HEK293 (cell line): Measurements from ENCODE around the gene CDX1.

Source experiments
- CTCF ChIP-seq: fragments of 450-650 bp; formaldehyde crosslinking; IDR thresholded peaks from 2 replicates; pipeline ENCODE4 v1.5.1; 2016; ENCODE audit warnings: missing biosample characterization, missing genetic modification characterization
- HOXA7 ChIP-seq: sonication (generic); formaldehyde crosslinking; IDR thresholded peaks from 2 replicates; pipeline ENCODE4 v1.8.1; 2022; ENCODE audit warnings: missing genetic modification reagents, borderline replicate concordance
- OSR2 ChIP-seq: fragments of 450-650 bp; formaldehyde crosslinking; IDR thresholded peaks from 2 replicates; pipeline ENCODE4 v1.5.1; 2016; ENCODE audit warnings: missing biosample characterization, missing genetic modification characterization
- REST ChIP-seq: fragments of 450-650 bp; formaldehyde crosslinking; IDR thresholded peaks from 2 replicates; pipeline ENCODE4 v1.5.1; 2016; ENCODE audit warnings: missing biosample characterization, missing genetic modification characterization
- SCRT2 ChIP-seq: fragments of 450-650 bp; formaldehyde crosslinking; IDR thresholded peaks from 2 replicates; pipeline ENCODE4 v1.5.1; 2016; ENCODE audit warnings: missing biosample characterization, missing genetic modification characterization
- SETDB1 ChIP-seq: IDR thresholded peaks from one replicate; pipeline ENCODE4 v1.6.1; 2017; ENCODE audit warnings: mild to moderate bottlenecking, low read length, moderate library complexity, mixed read lengths; ENCODE audit not compliant: insufficient read length
- TRIM28 ChIP-seq: IDR thresholded peaks from 2 replicates; pipeline ENCODE4 v1.6.1; 2011; ENCODE audit warnings: low read length, control low read depth, borderline replicate concordance
- ZBTB26 ChIP-seq: fragments of 450-650 bp; formaldehyde crosslinking; optimal IDR thresholded peaks from 2 replicates; pipeline ENCODE3; 2016; ENCODE audit warnings: missing biosample characterization, mild to moderate bottlenecking, missing genetic modification characterization
- ZBTB7A ChIP-seq: fragments of 450-650 bp; formaldehyde crosslinking; IDR thresholded peaks from 2 replicates; pipeline ENCODE4 v1.5.1; 2016; ENCODE audit warnings: low read depth, missing biosample characterization, missing genetic modification characterization
- ZIC2 ChIP-seq: fragments of 450-650 bp; formaldehyde crosslinking; IDR thresholded peaks from 2 replicates; pipeline ENCODE4 v1.5.1; 2016; ENCODE audit warnings: missing biosample characterization, missing genetic modification characterization
- ZNF10 ChIP-seq: fragments of 450-650 bp; formaldehyde crosslinking; IDR thresholded peaks from 2 replicates; pipeline ENCODE4 v1.5.1; 2017; ENCODE audit warnings: missing biosample characterization, missing genetic modification characterization
- ZNF114 ChIP-seq: fragments of 450-650 bp; formaldehyde crosslinking; IDR thresholded peaks from 2 replicates; pipeline ENCODE4 v1.5.0; 2017; ENCODE audit warnings: missing biosample characterization, missing genetic modification characterization
- ZNF132 ChIP-seq: fragments of 450-650 bp; formaldehyde crosslinking; IDR thresholded peaks from 2 replicates; pipeline ENCODE4 v1.5.1; 2017; ENCODE audit warnings: missing biosample characterization, missing genetic modification characterization, borderline replicate concordance
- ZNF184 ChIP-seq: fragments of 450-650 bp; IDR thresholded peaks from 2 replicates; pipeline ENCODE4 v1.5.1; 2018; ENCODE audit warnings: missing biosample characterization, mild to moderate bottlenecking, missing genetic modification characterization
- ZNF248 ChIP-seq: fragments of 450-650 bp; formaldehyde crosslinking; IDR thresholded peaks from 2 replicates; pipeline ENCODE4 v1.5.1; 2017; ENCODE audit warnings: missing biosample characterization, missing genetic modification characterization
- ZNF335 ChIP-seq: fragments of 450-650 bp; formaldehyde crosslinking; conservative IDR thresholded peaks from 2 replicates; pipeline ENCODE4 v1.5.1; 2016; ENCODE audit warnings: missing biosample characterization, missing genetic modification characterization
- ZNF341 ChIP-seq: fragments of 450-650 bp; formaldehyde crosslinking; IDR thresholded peaks from 2 replicates; pipeline ENCODE4; 2016; ENCODE audit warnings: low read depth, missing biosample characterization, missing genetic modification characterization
- ZNF350 ChIP-seq: fragments of 450-650 bp; formaldehyde crosslinking; IDR thresholded peaks from 2 replicates; pipeline ENCODE4 v1.5.0; 2017; ENCODE audit warnings: missing biosample characterization, mild to moderate bottlenecking, missing genetic modification characterization
- ZNF366 ChIP-seq: fragments of 450-650 bp; formaldehyde crosslinking; conservative IDR thresholded peaks from 2 replicates; pipeline ENCODE4 v1.5.1; 2016; ENCODE audit warnings: missing biosample characterization, missing genetic modification characterization
- ZNF416 ChIP-seq: fragments of 450-650 bp; formaldehyde crosslinking; IDR thresholded peaks from 2 replicates; pipeline ENCODE4 v1.5.1; 2016; ENCODE audit warnings: missing biosample characterization, missing genetic modification characterization
- ZNF423 ChIP-seq: fragments of 450-650 bp; formaldehyde crosslinking; IDR thresholded peaks from 2 replicates; pipeline ENCODE4 v1.5.1; 2016; ENCODE audit warnings: missing biosample characterization, missing genetic modification characterization
- ZNF473 ChIP-seq: fragments of 450-650 bp; formaldehyde crosslinking; IDR thresholded peaks from 2 replicates; pipeline ENCODE4 v1.5.1; 2017; ENCODE audit warnings: missing biosample characterization, missing genetic modification characterization
- ZNF518A ChIP-seq: fragments of 450-650 bp; formaldehyde crosslinking; conservative IDR thresholded peaks from 2 replicates; pipeline ENCODE4 v1.5.1; 2016; ENCODE audit warnings: low read depth, missing biosample characterization, missing genetic modification characterization
- ZNF544 ChIP-seq: fragments of 450-650 bp; formaldehyde crosslinking; IDR thresholded peaks from 2 replicates; pipeline ENCODE4 v1.5.0; 2017; ENCODE audit warnings: missing biosample characterization, missing genetic modification characterization
- ZNF561 ChIP-seq: fragments of 450-650 bp; IDR thresholded peaks from 2 replicates; pipeline ENCODE4 v1.5.1; 2018; ENCODE audit warnings: missing biosample characterization, missing genetic modification characterization, borderline replicate concordance
- ZNF571 ChIP-seq: fragments of 450-650 bp; formaldehyde crosslinking; IDR thresholded peaks from 2 replicates; pipeline ENCODE4 v1.5.0; 2017; ENCODE audit warnings: missing biosample characterization, missing genetic modification characterization
- ZNF629 ChIP-seq: fragments of 450-650 bp; formaldehyde crosslinking; IDR thresholded peaks from 2 replicates; pipeline ENCODE4 v1.5.1; 2017; ENCODE audit warnings: missing biosample characterization, missing genetic modification characterization
- ZNF704 ChIP-seq: fragments of 450-650 bp; formaldehyde crosslinking; IDR thresholded peaks from 2 replicates; pipeline ENCODE4 v1.5.1; 2016; ENCODE audit warnings: missing biosample characterization, missing genetic modification characterization
- ZNF837 ChIP-seq: fragments of 450-650 bp; formaldehyde crosslinking; IDR thresholded peaks from 2 replicates; pipeline ENCODE4 v1.5.1; 2016; ENCODE audit warnings: missing biosample characterization, missing genetic modification characterization

Gene CDX1

GRCh38 chr5:150162142-150162513 is 4.5 kb upstream of the CDX1 start (continued):
- TF ChIP-seq CTCF (tag by site-specific recombination) (no peak), ZNF366 (no peak), ZNF114 (tag by site-specific recombination) (no peak), ZNF837 (tag by site-specific recombination) (no peak), ZNF473 (no peak), ZNF248 (tag by site-specific recombination) (no peak), ZNF350 (tag by site-specific recombination) (no peak), ZBTB26 (no peak), ZNF184 (tag by site-specific recombination) (no peak), SETDB1 (no peak), ZNF423 (tag by site-specific recombination) (no peak), ZNF571 (no peak), TRIM28 (peak; percentile 79), OSR2 (tag by site-specific recombination) (peak; percentile 16; the same call in 1 of the 2 replicates), ZNF544 (tag by site-specific recombination) (no peak), ZNF416 (tag by site-specific recombination) (no peak), SCRT2 (tag by site-specific recombination) (no peak), ZNF518A (tag by site-specific recombination) (no peak), HOXA7 (no peak), ZNF561 (no peak), ZNF132 (tag by site-specific recombination) (no peak), ZNF335 (no peak), ZIC2 (peak; percentile 89), ZNF704 (tag by site-specific recombination) (no peak), REST (tag by site-specific recombination) (no peak), ZNF10 (tag by site-specific recombination) (no peak), ZNF629 (no peak), ZNF341 (peak; percentile 61), ZBTB7A (tag by site-specific recombination) (no peak)
